A549 (cell line): ENCODE results near the gene MEF2D. TPM values are rescaled to one million over a fixed set of nuclear protein-coding genes. Genes with fewer than 3 reads are reported as not detected.
A peak's percentile ranks its signal among the peaks of the same experiment; 100 is the strongest.

Experiments
- ATAC-seq, 2 experiments: fragments of 200-7000 bp in 1 of 2; fragments of >200 bp in 1 of 2; cut with Nextera tagmentation in 1 of 2; cut with Tn5 transposase in 1 of 2; 3 replicates each; pipeline versions ENCODE4 v1.8.0 to v1.9.1; 2018 to 2020; ENCODE audit warnings: mild to moderate bottlenecking in 1 of 2, moderate library complexity in 1 of 2
- CTCF ChIA-PET: fragments of 300-600 bp; sonication (Branson Sonifier 250); formaldehyde crosslinking; extraction: SDS; loops from one replicate; lab custom pipeline; 2021; ENCODE audit warnings: antibody characterized with exemption, inconsistent platforms; lab: Yijun Ruan, JAX
- POLR2A ChIA-PET: fragments of 350-600 bp; formaldehyde crosslinking; extraction: SDS; loops from one replicate; lab custom pipeline; 2021; ENCODE audit warnings: antibody characterized with exemption, inconsistent platforms; lab: Yijun Ruan, JAX
- DNase-seq, 2 experiments: peaks; one replicate each; pipeline versions ENCODE4 v3.0.0 to v3.0.0-alpha.2; 2011 to 2016; ENCODE audit warnings: low read depth in 1 of 2, low spot score in 1 of 2
- FAIRE-seq: peaks from 2 replicates; lab custom pipeline; 2011; peaks lifted over from hg19 to GRCh38; lab: Jason Lieb, UNC
- H3K27ac ChIP-seq, 2 experiments: fragments of >200 bp; sonication (Bioruptor Twin); formaldehyde crosslinking; 3 replicates each; pipeline ENCODE4 v1.5.1; 2016 to 2017
- H3K4me1 ChIP-seq: fragments of >200 bp; sonication (Bioruptor Twin); formaldehyde crosslinking; 3 replicates; pipeline ENCODE4 v1.6.1; 2016
- H3K4me2 ChIP-seq: fragments of >200 bp; sonication (Bioruptor Twin); formaldehyde crosslinking; 3 replicates; pipeline ENCODE4 v1.6.1; 2016
- H3K4me3 ChIP-seq: fragments of >200 bp; sonication (Bioruptor Twin); formaldehyde crosslinking; 3 replicates; pipeline ENCODE4 v1.5.1; 2016
- H3K9me3 ChIP-seq: fragments of >200 bp; sonication (Bioruptor Twin); formaldehyde crosslinking; 3 replicates; pipeline ENCODE4 v1.6.1; 2016
- BHLHE40 ChIP-seq: IDR thresholded peaks from 2 replicates; pipeline ENCODE4 v1.6.1; 2012; ENCODE audit warnings: low read depth, low read length, inconsistent platforms
- CBX2 ChIP-seq: fragments of 200-600 bp; sonication (generic); IDR thresholded peaks from 2 replicates; pipeline ENCODE4 v1.6.1; 2016; ENCODE audit warnings: low read depth, mild to moderate bottlenecking, borderline replicate concordance
- CHD2 ChIP-seq: fragments of 150-350 bp; IDR thresholded peaks from 2 replicates; pipeline ENCODE4 v1.6.1; 2014; ENCODE audit warnings: low read length; ENCODE audit not compliant: partially characterized antibody
- E2F6 ChIP-seq: IDR thresholded peaks from 2 replicates; pipeline ENCODE4 v1.6.1; 2012; ENCODE audit warnings: low read depth, borderline replicate concordance
- ELK1 ChIP-seq: fragments of 150-350 bp; IDR thresholded peaks from 2 replicates; pipeline ENCODE4 v1.6.1; 2014; ENCODE audit warnings: low read depth, mild to moderate bottlenecking, low read length
- FOSL2 ChIP-seq, 2 experiments: fragments of 450-650 bp in 1 of 2; fragments of >200 bp in 1 of 2; sonication (Bioruptor Twin) in 1 of 2; formaldehyde crosslinking; IDR thresholded peaks; 2 replicates each; pipeline versions ENCODE4 v1.5.0 to v1.6.1; 2016 to 2020; ENCODE audit warnings: mild to moderate bottlenecking in 1 of 2, moderate library complexity in 1 of 2
- FOXS1 ChIP-seq: fragments of 250-450 bp; sonication (Bioruptor Pico); IDR thresholded peaks from 2 replicates; pipeline ENCODE4 v1.5.0; 2020; ENCODE audit warnings: mild to moderate bottlenecking, moderate library complexity
- GATA3 ChIP-seq: IDR thresholded peaks from 2 replicates; pipeline ENCODE4 v1.6.1; 2012; ENCODE audit warnings: borderline replicate concordance
- HDAC2 ChIP-seq: fragments of 200-600 bp; sonication (generic); IDR thresholded peaks from 2 replicates; pipeline ENCODE4 v1.6.1; 2016
- HES2 ChIP-seq: fragments of >200 bp; sonication (Bioruptor Twin); formaldehyde crosslinking; IDR thresholded peaks from 2 replicates; pipeline ENCODE4 v1.6.1; 2016
- HEYL ChIP-seq: fragments of 250-450 bp; sonication (Bioruptor Pico); IDR thresholded peaks from 2 replicates; pipeline ENCODE4 v1.8.0; 2021; ENCODE audit warnings: mild to moderate bottlenecking, moderate library complexity
- HMGXB4 ChIP-seq: fragments of 250-450 bp; sonication (Bioruptor Pico); IDR thresholded peaks from 2 replicates; pipeline ENCODE4 v1.5.0; 2021; ENCODE audit warnings: mild to moderate bottlenecking, moderate library complexity, borderline replicate concordance
- HOXA7 ChIP-seq: fragments of 250-450 bp; sonication (Bioruptor Pico); IDR thresholded peaks from 2 replicates; pipeline ENCODE4 v1.5.0; 2020; ENCODE audit warnings: mild to moderate bottlenecking, moderate library complexity
- HOXB13 ChIP-seq: fragments of 250-450 bp; sonication (Bioruptor Pico); IDR thresholded peaks from 2 replicates; pipeline ENCODE4 v1.5.0; 2020; ENCODE audit warnings: low read depth, mild to moderate bottlenecking, moderate library complexity
- HOXB5 ChIP-seq: fragments of 250-450 bp; sonication (Bioruptor Pico); IDR thresholded peaks from 2 replicates; pipeline ENCODE4 v1.5.0; 2020; ENCODE audit warnings: mild to moderate bottlenecking, moderate library complexity
- JUNB ChIP-seq: fragments of >200 bp; sonication (Bioruptor Twin); formaldehyde crosslinking; IDR thresholded peaks from 2 replicates; pipeline ENCODE4 v1.6.1; 2016
- KDM5A ChIP-seq: fragments of 200-600 bp; sonication (generic); IDR thresholded peaks from 2 replicates; pipeline ENCODE4 v1.6.1; 2016; ENCODE audit warnings: antibody characterized with exemption, mild to moderate bottlenecking
- NPAS2 ChIP-seq: fragments of 250-450 bp; sonication (Bioruptor Pico); IDR thresholded peaks from 2 replicates; pipeline ENCODE4 v1.8.0; 2022; ENCODE audit warnings: mild to moderate bottlenecking, moderate library complexity, borderline replicate concordance
- PBX3 ChIP-seq: IDR thresholded peaks from 2 replicates; pipeline ENCODE4 v1.6.1; 2012
- POLR2AphosphoS2 ChIP-seq: conservative IDR thresholded peaks from 2 replicates; pipeline ENCODE4 v1.6.1; 2012; ENCODE audit warnings: low read length, improper control_type of control experiment, inconsistent platforms
- RARB ChIP-seq: fragments of 250-450 bp; sonication (Bioruptor Pico); IDR thresholded peaks from 2 replicates; pipeline ENCODE4 v1.8.0; 2021; ENCODE audit warnings: mild to moderate bottlenecking, moderate library complexity
- RCOR1 ChIP-seq: fragments of 150-350 bp; IDR thresholded peaks from 2 replicates; pipeline ENCODE4 v1.6.1; 2014; ENCODE audit warnings: antibody characterized with exemption, low read length, low read depth
- RFX5 ChIP-seq: fragments of 450-650 bp; IDR thresholded peaks from 2 replicates; pipeline ENCODE4 v1.7.1; 2014; ENCODE audit warnings: antibody characterized with exemption, mild to moderate bottlenecking, moderate library complexity
- SMC3 ChIP-seq: fragments of >200 bp; sonication (Bioruptor Twin); formaldehyde crosslinking; IDR thresholded peaks from 3 replicates; pipeline ENCODE4 v1.6.1; 2018; ENCODE audit warnings: inconsistent platforms
- TP53 ChIP-seq: fragments of 250-450 bp; sonication (Bioruptor Pico); IDR thresholded peaks from 2 replicates; pipeline ENCODE4 v1.5.0; 2021; ENCODE audit warnings: mild to moderate bottlenecking, moderate library complexity
- WGBS: methylation state at CpG from one replicate; pipeline ENCODE4 v1.1.6; 2017; ENCODE audit errors: missing lambda C conversion rate; 5-methylcytosine and 5-hydroxymethylcytosine counted together
- polyA plus RNA-seq, 4 experiments: library from polyadenylated mRNA; depleted of rRNA in 3 of 4; stranded (reverse); fragments of >200 nt; fragmentation: RNase III in 1 of 4; extraction: RNeasy Plus Mini Kit Qiagen cat#74134 plus additional on column Dnase treatment in 1 of 4; gene quantifications; 2 replicates in 3 of 4; 3 replicates in 1 of 4; pipeline ENCODE4 v1.2.3, GENCODE V29; 2011 to 2017

MEF2D gene
- polyA plus RNA-seq, 2 of the 4 experiments (the other 2 are of a cell fraction): 16.8 to 23.4 TPM

GRCh38 chr1:156517748-156518147 is 17.2 kb upstream of the MEF2D start:
- ATAC-seq: peak; percentile 46 to 47; a peak in 3 of 6 replicates
- CTCF ChIA-PET: interaction anchor here (0.8 to 1.3 kb wide), 2 partner anchors 8 to 37 kb away, joined by 3 to 4 read pairs; no protein-coding TSS in a partner anchor

GRCh38 chr1:156516821-156517220 is 16.2 kb upstream of the MEF2D start:
- no peak overlapping the region for H3K4me3 ChIP-seq
- H3K9me3 ChIP-seq: no peaks in the 10 kb centered on the region
- TF ChIP-seq TP53 (no peak), HMGXB4 (no peak), PBX3 (no peak), HEYL (CRISPR knock-in tag) (no peak), NPAS2 (CRISPR knock-in tag) (no peak), HDAC2 (no peak), BHLHE40 (no peak), ELK1 (no peak), SMC3 (no peak), RCOR1 (no peak), FOSL2 (IDR thresholded peaks at IDR 0.05) (no peak), FOSL2 (CRISPR knock-in tag; IDR thresholded peaks at IDR 0.05) (no peak), KDM5A (no peak), HOXA7 (CRISPR knock-in tag) (no peak), HES2 (no peak), RARB (CRISPR knock-in tag) (no peak), JUNB (no peak), HOXB13 (CRISPR knock-in tag) (no peak), E2F6 (no peak), GATA3 (no peak), CHD2 (no peak)
- H3K27ac ChIP-seq: no peak overlapping the region
- ChIA-PET CTCF (interaction anchor here (0.6 to 1.7 kb wide), 8 partner anchors 8 to 190 kb away, joined by 3 to 4 read pairs (median 4); no protein-coding TSS in a partner anchor), POLR2A (interaction anchor here (1.2 kb wide), 1 partner anchor 60 kb away, joined by 3 read pairs; no protein-coding TSS in a partner anchor)
- no peak for ATAC-seq
- WGBS: 88% methylated on average over 4 of the region's 4 CpGs
- H3K4me1 ChIP-seq: peaks cover 19% of the 10 kb centered on the region
- no peak overlapping the region for H3K4me2 ChIP-seq
- DNase-seq: no peak
- no peak for FAIRE-seq

More at GRCh38 chr1:156517748-156518147, 17.2 kb upstream of the MEF2D start:
- H3K4me1 ChIP-seq: peaks cover 11% of the 10 kb centered on the region; the same call in 2 of the 3 replicates
- 67% methylated on average over 4 of the region's 4 CpGs for WGBS
- TF ChIP-seq HOXB13 (CRISPR knock-in tag) (no peak), POLR2AphosphoS2 (no peak), HEYL (CRISPR knock-in tag) (no peak), HOXB5 (CRISPR knock-in tag) (no peak), RFX5 (no peak), FOXS1 (CRISPR knock-in tag) (no peak), BHLHE40 (no peak), CBX2 (no peak), HDAC2 (no peak)
- H3K9me3 ChIP-seq: no peaks in the 10 kb centered on the region
- H3K4me2 ChIP-seq: no peak overlapping the region
- no peak overlapping the region for H3K4me3 ChIP-seq
- DNase-seq: no peak
- no peak overlapping the region; a peak in 1 of 6 replicates for H3K27ac ChIP-seq
- POLR2A ChIA-PET: interaction anchor here (0.7 kb wide), 1 partner anchor 33 kb away, joined by 3 read pairs; no protein-coding TSS in a partner anchor
- no peak for FAIRE-seq
